Posterior cingulate gyrus (tissue), 11 donors: Measurements from ENCODE around the gene LTO1.

Experiments used
- DNase-seq, 10 donors: peaks; one replicate each; pipeline versions ENCODE4 v3.0.0 to v3.0.0-alpha.2; 2020 to 2021; ENCODE audit warnings: mixed read lengths in 3 of 10
- intact Hi-C: fragments of 100-400 bp; cut with DNase I; formaldehyde crosslinking; loops from one replicate; pipeline ENCODE4 v1.15.1; 2023

Gene LTO1

GRCh38 chr11:69674886-69675714, at the start of gene LTO1:
TSS of gene LTO1 (minus strand) at chr11:69675353. CDS start at chr11:69675239, 114 bp downstream.
- intact Hi-C loops: no loop called here
- peak; percentile 91 to 99 (median 94) for DNase-seq

DNA sequence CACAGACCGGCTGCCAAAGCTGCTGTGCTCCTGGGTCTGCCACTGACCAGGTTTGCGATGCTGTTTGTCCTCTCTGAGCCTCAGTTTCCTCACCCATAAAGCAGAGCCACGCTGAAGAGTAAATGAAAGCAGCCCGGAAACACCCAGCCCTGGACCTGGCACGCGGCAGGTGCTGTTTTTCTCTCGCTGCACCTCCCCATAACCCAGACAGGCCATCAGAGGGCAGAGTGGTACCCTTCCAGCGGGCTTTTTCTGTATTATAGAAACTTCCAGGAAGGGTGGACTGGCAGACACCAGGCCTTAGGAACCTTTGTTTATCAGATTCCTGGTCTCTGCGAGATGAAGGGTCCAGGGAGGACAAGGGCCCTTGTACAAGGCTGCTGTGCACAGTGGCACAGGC, 46.6 kb upstream of the LTO1 start:
- intact Hi-C loops: no loop called here
- DNase-seq: no peak

GRCh38 chr11:69721106-69721505, 46.0 kb upstream of the LTO1 start:
- no peak for DNase-seq
- intact Hi-C loops: no loop called here

GRCh38 chr11:69718912-69719311, 43.8 kb upstream of the LTO1 start:
- intact Hi-C loops: no loop called here
- DNase-seq: no peak

GRCh38 chr11:69718147-69718546, 43.0 kb upstream of the LTO1 start:
- no peak for DNase-seq
- intact Hi-C loops: no loop called here

GRCh38 chr11:69716891-69717747, 42.0 kb upstream of the LTO1 start:
- intact Hi-C loops: no loop called here
- DNase-seq: peak in 2 of 10 donors; percentile 35 to 56

GRCh38 chr11:69716099-69716498, 40.9 kb upstream of the LTO1 start:
- DNase-seq: no peak
- intact Hi-C loops: no loop called here

GRCh38 chr11:69715446-69715845, 40.3 kb upstream of the LTO1 start:
- peak in 2 of 10 donors; percentile 52 to 73 for DNase-seq
- intact Hi-C loops: no loop called here

DNA sequence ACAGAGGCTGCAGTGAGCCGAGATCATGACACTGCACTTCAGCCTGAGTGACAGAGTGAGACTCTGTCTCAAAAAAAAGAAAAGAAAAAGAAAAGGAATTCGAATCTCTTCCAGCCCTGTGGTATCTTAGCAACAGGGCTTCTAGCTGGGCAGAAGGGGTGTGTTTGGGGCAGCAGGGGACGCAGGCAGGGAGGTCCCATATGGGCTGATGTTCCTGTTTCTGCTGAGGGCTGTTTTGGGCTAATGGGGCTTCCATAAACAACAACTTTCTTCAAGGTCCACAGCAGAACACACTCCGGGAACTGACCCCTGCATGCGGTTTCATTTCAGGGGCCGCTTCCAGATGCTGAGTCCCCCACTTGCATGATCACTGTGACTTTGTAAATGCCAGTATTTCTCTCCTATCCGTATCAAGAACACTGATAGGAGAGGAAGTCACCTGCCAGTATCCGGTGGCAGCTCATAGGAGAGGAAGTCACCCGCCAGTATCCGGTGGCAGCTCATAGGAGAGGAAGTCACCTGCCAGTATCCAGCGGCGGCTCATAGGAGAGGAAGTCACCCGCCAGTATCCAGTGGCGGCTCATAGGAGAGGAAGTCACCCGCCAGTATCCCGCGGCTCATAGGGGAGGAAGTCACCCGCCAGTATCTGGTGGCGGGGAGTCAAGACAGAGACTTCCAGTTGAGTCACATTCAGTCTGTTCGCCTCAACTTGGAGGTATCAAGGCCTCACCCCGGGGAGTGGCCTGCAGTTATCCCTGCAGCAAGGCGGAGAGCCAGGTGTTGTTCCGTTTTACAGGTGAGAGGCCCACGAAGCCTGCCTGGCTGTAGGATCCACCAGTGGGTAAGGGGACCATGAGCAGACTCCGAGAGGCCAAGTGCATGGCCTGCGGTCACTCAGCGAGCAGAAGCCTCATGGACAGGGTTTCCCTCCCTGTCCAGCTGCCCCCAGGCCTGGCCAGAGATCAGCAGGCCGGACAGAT, 37.0 kb upstream of the LTO1 start:
- intact Hi-C loops: no loop called here
- peak in 3 of 10 donors; percentile 25 to 62 (median 35) for DNase-seq

GRCh38 chr11:69708736-69709401, 33.7 kb upstream of the LTO1 start:
- DNase-seq: peak in 3 of 10 donors; percentile 39 to 51 (median 45)
- intact Hi-C loops: no loop called here

DNA sequence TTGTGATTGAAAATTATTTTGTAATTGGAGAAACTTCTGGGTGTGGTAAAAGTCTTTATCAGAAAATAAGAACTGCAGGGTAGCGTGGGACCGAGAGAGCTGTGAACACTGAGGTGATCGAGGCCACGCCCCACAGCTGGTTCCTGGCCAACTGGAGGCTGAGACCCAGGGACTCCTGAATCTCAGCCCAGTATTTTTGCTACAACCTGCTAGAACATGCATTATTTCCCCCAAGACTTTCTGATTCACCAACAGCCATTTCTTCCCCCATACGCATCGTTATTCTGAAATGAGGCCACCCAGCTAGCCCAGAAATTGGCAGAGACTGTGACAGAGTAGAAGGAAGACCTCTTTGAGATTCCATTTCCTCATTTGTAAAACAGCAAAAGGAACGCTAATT, 32.0 kb upstream of the LTO1 start:
- DNase-seq: peak in 1 of 10 donors; percentile 25
- intact Hi-C loops: no loop called here

DNA sequence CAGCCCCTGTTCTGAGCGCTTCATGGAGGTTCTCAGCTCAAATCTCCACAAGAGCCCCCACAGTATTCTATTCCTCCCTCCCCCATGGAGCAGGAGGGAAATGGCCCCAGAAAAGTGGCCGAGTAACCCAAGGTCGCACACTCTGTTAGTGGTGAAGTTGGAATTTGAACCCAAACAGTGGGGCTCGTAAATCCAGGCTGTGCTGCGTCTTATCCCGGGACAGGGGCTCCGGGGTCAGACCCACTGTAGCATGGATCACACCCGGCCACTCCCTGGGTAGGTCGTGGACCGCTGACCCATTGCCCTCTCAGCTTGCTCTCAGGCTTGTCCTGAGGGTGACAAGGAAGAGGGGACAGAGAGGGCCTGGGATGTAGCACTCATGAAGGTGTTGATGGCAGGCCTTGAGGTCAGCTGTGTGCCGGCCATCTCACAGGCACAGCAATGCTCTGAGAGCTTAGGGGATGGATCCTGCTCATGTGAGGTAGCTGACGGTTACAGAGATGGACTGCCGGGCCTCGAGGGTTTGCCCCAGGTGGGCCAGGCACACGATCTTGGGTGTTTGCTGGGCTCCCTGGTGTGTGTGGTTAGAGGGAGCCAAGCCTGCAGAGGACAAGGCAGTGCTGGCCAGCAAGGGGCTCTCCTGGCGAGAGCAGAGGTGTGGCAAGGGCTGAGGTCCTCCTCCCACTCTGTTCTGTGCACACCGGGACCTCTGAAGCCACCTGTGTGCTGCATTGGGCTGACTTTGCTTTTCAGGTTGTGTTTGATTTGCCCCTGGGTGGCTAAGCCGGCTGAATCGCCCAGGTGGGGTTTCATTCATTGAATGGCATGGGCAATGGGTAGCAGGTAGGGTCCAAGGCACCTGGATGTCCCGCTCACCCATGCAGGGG, 31.0 kb upstream of the LTO1 start:
- peak in 3 of 10 donors; percentile 31 to 41 (median 35) for DNase-seq
- intact Hi-C loops: no loop called here

- DNase-seq: peak in 2 of 10 donors; percentile 15 to 16
- intact Hi-C loops: no loop called here
Observed at GRCh38 chr11:69705351-69705811, 30.2 kb upstream of the LTO1 start.

- intact Hi-C loops: no loop called here
- peak in 1 of 10 donors; percentile 49 for DNase-seq
Observed at GRCh38 chr11:69704508-69705253, 29.5 kb upstream of the LTO1 start.

GRCh38 chr11:69703768-69704507, 28.8 kb upstream of the LTO1 start, which contains the start of gene FGF19:
TSS of gene FGF19 (minus strand) at chr11:69704022. CDS start at chr11:69703876, 146 bp downstream.
- DNase-seq: peak in 1 of 10 donors; percentile 69
- intact Hi-C loops: no loop called here

DNA sequence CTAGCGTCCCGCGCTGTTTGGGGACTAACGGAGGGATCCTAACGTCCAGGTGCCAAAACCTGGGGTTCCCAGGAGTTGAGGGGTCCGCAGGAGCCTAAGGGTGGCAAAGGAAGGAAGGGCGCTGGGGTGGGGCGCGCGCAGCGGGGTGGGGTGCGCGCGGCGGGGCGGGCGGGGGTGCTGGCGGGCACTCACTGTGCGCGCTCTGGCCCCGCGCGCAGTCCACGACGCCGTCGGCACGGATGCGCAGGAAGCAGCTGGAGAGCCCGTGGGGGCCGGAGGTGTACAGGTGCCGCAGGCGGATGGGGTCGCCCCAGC, 28.3 kb upstream of the LTO1 start:
- intact Hi-C loops: no loop called here
- peak in 1 of 10 donors; percentile 50 for DNase-seq
